A673 (cell line): ENCODE data around the gene CCDC197. TPM values are rescaled to one million over a fixed set of nuclear protein-coding genes. Genes with fewer than 3 reads are reported as not detected.

Experiments used
- BruUV-seq: library from RNA; stranded (reverse); fragments of 400-500 nt; replicated peaks from 2 replicates; lab custom pipeline; 2021; lab: Mats Ljungman, UMichigan
- CTCF ChIA-PET: fragments of 300-600 bp; sonication (Branson Sonifier 250); formaldehyde crosslinking; loops from one replicate; lab custom pipeline; 2022; ENCODE audit warnings: antibody characterized with exemption; lab: Charles Lee
- POLR2A ChIA-PET: fragments of 300-600 bp; sonication (Branson Sonifier 250); formaldehyde crosslinking; loops from one replicate; lab custom pipeline; 2022; ENCODE audit warnings: antibody characterized with exemption; ENCODE audit not compliant: low non-redundant PET; lab: Charles Lee
- DNase-seq: peaks from one replicate; pipeline ENCODE4 v3.0.0-alpha.2; 2015; ENCODE audit warnings: low spot score
- H3K27ac ChIP-seq: fragments of 200-600 bp; sonication (generic); 2 replicates; pipeline ENCODE4 v1.5.1; 2016; ENCODE audit warnings: mixed run types, low read depth, mild to moderate bottlenecking, mixed read lengths, antibody characterized with exemption, low read length; ENCODE audit not compliant: poor library complexity, severe bottlenecking
- H3K27me3 ChIP-seq: fragments of 200-600 bp; sonication (generic); replicated peaks from 2 replicates; pipeline ENCODE4 v1.6.1; 2017; ENCODE audit warnings: mixed run types, low read depth, mild to moderate bottlenecking, mixed read lengths, antibody characterized with exemption, low read length; ENCODE audit not compliant: insufficient read depth, poor library complexity
- H3K36me3 ChIP-seq: fragments of 200-600 bp; sonication (generic); 2 replicates; pipeline ENCODE4 v1.6.1; 2016; ENCODE audit warnings: mixed run types, mild to moderate bottlenecking, mixed read lengths, antibody characterized with exemption, low read length; ENCODE audit not compliant: insufficient read depth, poor library complexity, severe bottlenecking
- H3K4me1 ChIP-seq: fragments of 200-600 bp; sonication (generic); 2 replicates; pipeline ENCODE4 v1.6.1; 2017; ENCODE audit warnings: mixed run types, mild to moderate bottlenecking, mixed read lengths, antibody characterized with exemption, low read length; ENCODE audit not compliant: insufficient read depth, poor library complexity, severe bottlenecking
- H3K4me3 ChIP-seq: fragments of 200-600 bp; sonication (generic); 2 replicates; pipeline ENCODE4 v1.5.1; 2016; ENCODE audit warnings: low read depth, mixed run types, mild to moderate bottlenecking, mixed read lengths, low read length; ENCODE audit not compliant: poor library complexity, severe bottlenecking
- H3K9me3 ChIP-seq: fragments of 200-600 bp; sonication (generic); 2 replicates; pipeline ENCODE4 v1.6.1; 2016; ENCODE audit warnings: mixed run types, low read depth, mild to moderate bottlenecking, mixed read lengths, antibody characterized with exemption, low read length; ENCODE audit not compliant: poor library complexity, severe bottlenecking
- CTCF ChIP-seq: fragments of 300-800, 200-600 bp; sonication (generic); conservative IDR thresholded peaks from 2 replicates; pipeline ENCODE4 v1.5.1; 2017; ENCODE audit warnings: low read depth, mild to moderate bottlenecking, antibody characterized with exemption, low read length, moderate library complexity, mixed read lengths
- EZH2 ChIP-seq: fragments of 200-600 bp; sonication (generic); IDR thresholded peaks from 2 replicates; pipeline ENCODE4 v1.6.1; 2017; ENCODE audit warnings: borderline replicate concordance, low read depth, mild to moderate bottlenecking, mixed read lengths, antibody characterized with exemption, low read length; ENCODE audit not compliant: poor library complexity, severe bottlenecking
- intact Hi-C: fragments of 100-400 bp; cut with micrococcal nuclease; formaldehyde crosslinking; loops from one replicate; pipeline ENCODE4 v1.10.0; 2022; ENCODE audit not compliant: unreplicated experiment
- total RNA-seq: library from RNA; stranded (reverse); gene quantifications from 2 replicates; pipeline ENCODE4 v1.2.3, GENCODE V29; 2021

Gene CCDC197
- total RNA-seq, 1 experiment from 2014 or later, result not detected

GRCh38 chr14:94042433-94043091 is 45.5 kb downstream of the CCDC197 start:
- H3K4me3 ChIP-seq, result no peak overlapping the region
- POLR2A ChIA-PET, result no interaction called here
- H3K27ac ChIP-seq, result no peak overlapping the region
- no peak for DNase-seq
- no peaks in the 10 kb centered on the region for H3K27me3 ChIP-seq
- no peaks in the 10 kb centered on the region for H3K9me3 ChIP-seq
- TF ChIP-seq CTCF (no peak), EZH2 (no peak)
- CTCF ChIA-PET, result no interaction called here
- intact Hi-C loops, result no loop called here
- BruUV-seq, result no TSS peak
- H3K4me1 ChIP-seq, result no peaks in the 10 kb centered on the region
- peaks cover 7% of the 10 kb centered on the region for H3K36me3 ChIP-seq

- no TSS peak for BruUV-seq
- POLR2A ChIA-PET, result no interaction called here
- no peak overlapping the region for H3K27ac ChIP-seq
- no peak for DNase-seq
- H3K27me3 ChIP-seq, result no peaks in the 10 kb centered on the region
- intact Hi-C loops, result no loop called here
- CTCF ChIA-PET, result no interaction called here
- peaks cover 14% of the 10 kb centered on the region for H3K36me3 ChIP-seq
- no peaks in the 10 kb centered on the region for H3K9me3 ChIP-seq
- H3K4me3 ChIP-seq, result no peak overlapping the region
- TF ChIP-seq EZH2 (no peak), CTCF (no peak)
- H3K4me1 ChIP-seq, result peaks cover 3% of the 10 kb centered on the region
These were observed 46.1 kb downstream of the CCDC197 start for GRCh38 chr14:94043111-94043755.

- TF ChIP-seq EZH2 (no peak), CTCF (no peak)
- peaks cover 10% of the 10 kb centered on the region for H3K4me1 ChIP-seq
- ChIA-PET POLR2A (no interaction called here), CTCF (no interaction called here)
- no peaks in the 10 kb centered on the region for H3K9me3 ChIP-seq
- no peak overlapping the region for H3K27ac ChIP-seq
- no TSS peak for BruUV-seq
- no peak overlapping the region for H3K4me3 ChIP-seq
- intact Hi-C loops, result no loop called here
- DNase-seq, result no peak
- H3K36me3 ChIP-seq, result peaks cover 14% of the 10 kb centered on the region
- no peaks in the 10 kb centered on the region for H3K27me3 ChIP-seq
These were observed 46.8 kb downstream of the CCDC197 start for GRCh38 chr14:94043756-94044475.
